ENCODE measurements around the gene NEURL1B. TPM values are rescaled to one million over a fixed set of nuclear protein-coding genes. Genes with fewer than 3 reads are reported as not detected.
A peak's percentile ranks its signal among the peaks of the same experiment; 100 is the strongest.

NEURL1B gene
- total and polyA plus RNA-seq, 11 donors, result 11.8 to 47.1 (median 25.8) TPM

DNA sequence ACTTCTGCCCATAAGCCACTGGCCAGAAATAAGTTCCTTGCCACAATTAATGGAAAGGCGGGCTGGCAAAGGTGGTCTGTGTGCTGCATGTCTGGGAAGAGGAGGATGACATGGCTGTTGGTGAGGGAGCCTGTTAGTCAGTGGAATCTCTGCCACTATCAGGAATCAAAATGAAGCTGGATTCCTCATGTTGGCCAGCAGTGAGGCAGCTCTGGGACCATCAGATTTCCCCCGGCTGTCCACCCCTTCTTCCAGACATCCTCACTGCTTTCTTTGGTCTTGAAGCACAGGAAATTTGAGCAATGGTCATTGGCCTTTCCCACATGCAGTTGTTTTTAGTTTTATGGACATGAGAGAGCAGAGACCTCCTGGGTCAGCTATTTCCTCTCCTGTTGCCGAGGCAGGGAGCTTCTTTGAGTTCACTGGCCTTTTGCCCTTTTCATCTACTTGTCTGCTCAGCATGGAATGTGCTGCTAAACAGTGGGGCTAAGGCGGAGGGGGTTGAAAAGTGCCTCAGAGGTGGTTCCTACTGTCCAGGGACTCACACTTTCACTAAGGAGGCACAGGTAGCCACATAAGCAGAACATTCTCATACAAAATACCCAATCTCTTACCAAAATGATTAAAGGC lies 34.8 kb upstream of the NEURL1B start:
- intact Hi-C loops (cut with DNase I), result loop anchor here in 1 of 10 donors (10.0 kb wide), 1 partner anchor 89 kb away; no protein-coding TSS in a partner anchor
- peaks cover 0 to 14% (median 3%) of the 10 kb centered on the region in 12 donors for H3K9me3 ChIP-seq
- WGBS, 4 donors, result 58 to 67% (median 64%) methylated on average over 4 of the region's 4 CpGs
- peak in 3 of 5 donors; percentile 42 to 44 (median 43) for DNase-seq
- ATAC-seq, result peak in 3 of 4 donors; percentile 6 to 32 (median 24)
- H3K27ac ChIP-seq, result peak overlapping the region; percentile 36 to 86 (median 70)
- H3K36me3 ChIP-seq, result no peaks in the 10 kb centered on the region
- TF ChIP-seq CTCF (IDR thresholded peaks at IDR 0.05) (no peak), POLR2A (IDR thresholded peaks at IDR 0.05) (no peak)
- peaks cover 0 to 48% (median 22%) of the 10 kb centered on the region in 12 donors for H3K4me1 ChIP-seq
- no peaks in the 10 kb centered on the region for H3K27me3 ChIP-seq
- H3K4me3 ChIP-seq, result no peak overlapping the region

- Histone ChIP-seq H3K4me1 (peaks cover 0 to 40% (median 19%) of the 10 kb centered on the region in 12 donors), H3K27me3 (no peaks in the 10 kb centered on the region), H3K9me3 (peaks cover 0 to 14% (median 3%) of the 10 kb centered on the region in 12 donors), H3K36me3 (no peaks in the 10 kb centered on the region), H3K27ac (peak overlapping the region; percentile 14 to 86 (median 70)), H3K4me3 (peak overlapping the region in 2 of 12 donors; percentile 21 to 27)
- TF ChIP-seq CTCF (IDR thresholded peaks at IDR 0.05) (no peak), POLR2A (IDR thresholded peaks at IDR 0.05) (no peak)
- ATAC-seq (peak; percentile 21 to 82 (median 62)), DNase-seq (peak in 4 of 5 donors; percentile 49 to 78 (median 64))
- intact Hi-C loops (cut with DNase I), result loop anchor here in 1 of 10 donors (10.0 kb wide), 1 partner anchor 87 kb away; no protein-coding TSS in a partner anchor
- WGBS, 4 donors, result 49 to 61% (median 57%) methylated on average over 6 of the region's 6 CpGs
These were observed 33.8 kb upstream of the NEURL1B start for GRCh38 chr5:172607213-172607793.

- intact Hi-C loops (cut with DNase I), result loop anchor here in 1 of 10 donors (10.0 kb wide), 1 partner anchor 86 kb away; no protein-coding TSS in a partner anchor
- no peak for DNase-seq
- Histone ChIP-seq H3K4me1 (peaks cover 0 to 25% (median 5%) of the 10 kb centered on the region in 12 donors), H3K27ac (peak overlapping the region in 5 of 12 donors; percentile 47 to 81 (median 72)), H3K27me3 (no peaks in the 10 kb centered on the region), H3K4me3 (peak overlapping the region in 1 of 12 donors; percentile 27), H3K36me3 (no peaks in the 10 kb centered on the region), H3K9me3 (peaks cover 0 to 24% (median 3%) of the 10 kb centered on the region in 12 donors)
- WGBS, 4 donors, result 94 to 100% (median 99%) methylated on average over 3 of the region's 3 CpGs
- ATAC-seq, result no peak
- TF ChIP-seq CTCF (IDR thresholded peaks at IDR 0.05) (no peak), POLR2A (IDR thresholded peaks at IDR 0.05) (no peak)
These were observed 32.3 kb upstream of the NEURL1B start for GRCh38 chr5:172608773-172609172.

DNA sequence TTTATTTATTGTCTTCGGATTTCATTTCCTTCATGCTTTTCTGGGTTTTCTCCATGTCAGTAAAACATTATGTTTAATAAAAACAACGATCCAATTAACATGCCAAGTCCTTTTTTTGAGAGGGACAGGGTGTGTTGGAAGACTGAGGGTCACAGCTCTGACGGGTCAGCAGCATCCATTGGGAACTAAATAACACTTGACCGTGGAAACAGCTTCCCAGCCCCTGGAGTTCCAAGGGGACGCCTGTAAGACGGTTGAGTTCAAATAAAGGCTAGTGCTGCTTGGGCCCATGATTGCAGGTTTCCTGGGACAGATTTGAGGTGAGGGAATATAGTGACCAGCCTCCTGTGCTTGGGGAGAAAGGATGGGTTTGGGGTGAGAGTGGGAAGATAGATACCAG lies 30.4 kb upstream of the NEURL1B start:
- intact Hi-C loops (cut with DNase I), result no loop called here
- peak in 1 of 4 donors; percentile 29 for ATAC-seq
- TF ChIP-seq CTCF (IDR thresholded peaks at IDR 0.05) (no peak), POLR2A (IDR thresholded peaks at IDR 0.05) (no peak)

More for the DNA sequence above, 30.4 kb upstream of the NEURL1B start:
- Histone ChIP-seq H3K4me3 (no peak overlapping the region), H3K4me1 (peaks cover 0 to 22% (median 4%) of the 10 kb centered on the region in 12 donors), H3K9me3 (peaks cover 0 to 29% (median 3%) of the 10 kb centered on the region in 12 donors), H3K36me3 (no peaks in the 10 kb centered on the region), H3K27me3 (no peaks in the 10 kb centered on the region), H3K27ac (peak overlapping the region in 6 of 12 donors; percentile 11 to 65 (median 30))
- 73 to 82% (median 76%) methylated on average over 6 of the region's 6 CpGs for WGBS, 4 donors
- DNase-seq, result peak in 2 of 5 donors; percentile 39 to 55

Measured in heart left ventricle (tissue), 16 donors.